ENCODE measurements around the gene TMEM175. TPM values are rescaled to one million over a fixed set of nuclear protein-coding genes. Genes with fewer than 3 reads are reported as not detected.
A peak's percentile ranks its signal among the peaks of the same experiment; 100 is the strongest.

The TMEM175 gene
- total and polyA plus RNA-seq, 3 experiments from 2014 or later = 16.9 to 21.5 (median 17.6) TPM

GRCh38 chr4:984336-985054 lies 52.2 kb downstream of the TMEM175 start:
- Histone ChIP-seq H3K27ac (ENCODE audit: low read depth, low read length) (no peak overlapping the region), H3K4me3 (ENCODE audit: low read length) (peak overlapping the region; percentile 35), H3K36me3 (ENCODE audit: insufficient read depth, low read length) (no peaks in the 10 kb centered on the region), H3K9me3 (ENCODE audit: low read length) (no peaks in the 10 kb centered on the region), H3K27me3 (ENCODE audit: insufficient read depth, low read length, poor library complexity, severe bottlenecking) (no peaks in the 10 kb centered on the region), H3K4me1 (ENCODE audit: insufficient read depth, low read length) (peaks cover 23% of the 10 kb centered on the region)
- peaks cover 0 to 1% (median 0%) of the 10 kb centered on the region in 3 donors for H3K36me3 Mint-ChIP-seq
- peaks cover 0 to 1% of the 10 kb centered on the region in 2 donors for H3K27me3 Mint-ChIP-seq
- peak overlapping the region in 7 of 8 donors; percentile 30 to 77 (median 64) for H3K27ac Mint-ChIP-seq
- H3K4me3 Mint-ChIP-seq = peak overlapping the region; percentile 61 to 86 (median 73)
- no peak for DNase-seq
- CTCF ChIA-PET = no interaction called here
- no peaks in the 10 kb centered on the region for H3K9me3 Mint-ChIP-seq
- POLR2A ChIA-PET = no interaction called here
- H3K4me1 Mint-ChIP-seq = peaks cover 15 to 33% (median 16%) of the 10 kb centered on the region in 3 donors

- DNase-seq = peak; percentile 53 to 78 (median 57)
- H3K27me3 Mint-ChIP-seq = peaks cover 0 to 1% of the 10 kb centered on the region in 2 donors
- CTCF ChIA-PET = interaction anchor here (5.5 kb wide), 1 partner anchor 245 kb away, joined by 60 read pairs; no protein-coding TSS in a partner anchor
- Histone ChIP-seq H3K4me3 (ENCODE audit: low read length) (peak overlapping the region; percentile 35), H3K9me3 (ENCODE audit: low read length) (no peaks in the 10 kb centered on the region), H3K4me1 (ENCODE audit: insufficient read depth, low read length) (peaks cover 23% of the 10 kb centered on the region), H3K36me3 (ENCODE audit: insufficient read depth, low read length) (no peaks in the 10 kb centered on the region), H3K27ac (ENCODE audit: low read depth, low read length) (no peak overlapping the region), H3K27me3 (ENCODE audit: insufficient read depth, low read length, poor library complexity, severe bottlenecking) (no peaks in the 10 kb centered on the region)
- H3K27ac Mint-ChIP-seq = peak overlapping the region in 7 of 8 donors; percentile 30 to 92 (median 67)
- peaks cover 15 to 33% (median 16%) of the 10 kb centered on the region in 3 donors for H3K4me1 Mint-ChIP-seq
- peaks cover 0 to 5% (median 0%) of the 10 kb centered on the region in 3 donors for H3K36me3 Mint-ChIP-seq
- no peaks in the 10 kb centered on the region for H3K9me3 Mint-ChIP-seq
- POLR2A ChIA-PET = interaction anchor here (1.3 kb wide), 1 partner anchor 11 kb away, joined by 4 read pairs; the partner anchor contains the start of gene DGKQ
- peak overlapping the region; percentile 61 to 95 (median 78) for H3K4me3 Mint-ChIP-seq
Observed at GRCh38 chr4:985123-985830, 53.0 kb downstream of the TMEM175 start.

- no peaks in the 10 kb centered on the region for H3K9me3 ChIP-seq (ENCODE audit: low read length)
- H3K4me1 ChIP-seq (ENCODE audit: insufficient read depth, low read length) = peaks cover 23% of the 10 kb centered on the region
- POLR2A ChIA-PET = interaction anchor here (0.6 to 1.7 kb wide), 6 partner anchors 13 to 244 kb away, joined by 3 to 10 read pairs (median 6); partner anchors contain the start of genes DGKQ, GAK and TMEM175
- no peaks in the 10 kb centered on the region for H3K36me3 ChIP-seq (ENCODE audit: insufficient read depth, low read length)
- Mint-ChIP-seq H3K27me3 (no peaks in the 10 kb centered on the region), H3K36me3 (peaks cover 0 to 8% (median 0%) of the 10 kb centered on the region in 3 donors), H3K9me3 (no peaks in the 10 kb centered on the region), H3K4me3 (peak overlapping the region; percentile 86 to 95 (median 89)), H3K4me1 (peaks cover 15 to 33% (median 16%) of the 10 kb centered on the region in 3 donors), H3K27ac (peak overlapping the region; percentile 64 to 96 (median 89))
- H3K27ac ChIP-seq (ENCODE audit: low read depth, low read length) = peak overlapping the region; percentile 60
- DNase-seq = no peak
- H3K4me3 ChIP-seq (ENCODE audit: low read length) = peak overlapping the region; percentile 74
- H3K27me3 ChIP-seq (ENCODE audit: insufficient read depth, low read length, poor library complexity, severe bottlenecking) = no peaks in the 10 kb centered on the region
- CTCF ChIA-PET = interaction anchor here (1.0 to 5.5 kb wide), 14 partner anchors 16 to 742 kb away, joined by 3 to 60 read pairs (median 4); no protein-coding TSS in a partner anchor
Observed at GRCh38 chr4:986428-986878, 54.2 kb downstream of the TMEM175 start.

GRCh38 chr4:986879-987623 lies 54.8 kb downstream of the TMEM175 start, which contains the start of gene IDUA:
Gene IDUA (plus strand): TSS chr4:987044. CDS start chr4:987085, 41 bp downstream.
- peak within 1 kb of the TSS; percentile 86 to 95 (median 89) for H3K4me3 Mint-ChIP-seq
- H3K27me3 Mint-ChIP-seq = no peaks in the 10 kb centered on the region
- Histone ChIP-seq H3K4me1 (ENCODE audit: insufficient read depth, low read length) (peaks cover 23% of the 10 kb centered on the region), H3K36me3 (ENCODE audit: insufficient read depth, low read length) (no peaks in the 10 kb centered on the region), H3K27me3 (ENCODE audit: insufficient read depth, low read length, poor library complexity, severe bottlenecking) (no peaks in the 10 kb centered on the region), H3K4me3 (ENCODE audit: low read length) (peak within 1 kb of the TSS; percentile 74), H3K27ac (ENCODE audit: low read depth, low read length) (peak within 1 kb of the TSS; percentile 60), H3K9me3 (ENCODE audit: low read length) (no peaks in the 10 kb centered on the region)
- peaks cover 0 to 8% (median 0%) of the 10 kb centered on the region in 3 donors for H3K36me3 Mint-ChIP-seq
- ChIA-PET POLR2A (interaction anchor here (0.6 to 1.7 kb wide), 5 partner anchors 23 to 245 kb away, joined by 3 to 10 read pairs (median 8); partner anchors contain the start of genes GAK and TMEM175), CTCF (interaction anchor here (0.6 to 5.5 kb wide), 22 partner anchors 9 to 743 kb away, joined by 3 to 60 read pairs (median 4); partner anchors contain the start of genes GAK and TMEM175)
- H3K9me3 Mint-ChIP-seq = no peaks in the 10 kb centered on the region
- peak within 1 kb of the TSS; percentile 64 to 96 (median 89) for H3K27ac Mint-ChIP-seq
- H3K4me1 Mint-ChIP-seq = peaks cover 15 to 33% (median 16%) of the 10 kb centered on the region in 3 donors
- DNase-seq = peak; percentile 83 to 91 (median 85)

GRCh38 chr4:987624-988513 lies 55.6 kb downstream of the TMEM175 start:
- H3K4me3 Mint-ChIP-seq = peak overlapping the region; percentile 49 to 80 (median 72)
- Histone ChIP-seq H3K4me1 (ENCODE audit: insufficient read depth, low read length) (peaks cover 23% of the 10 kb centered on the region), H3K9me3 (ENCODE audit: low read length) (no peaks in the 10 kb centered on the region), H3K27me3 (ENCODE audit: insufficient read depth, low read length, poor library complexity, severe bottlenecking) (no peaks in the 10 kb centered on the region), H3K4me3 (ENCODE audit: low read length) (peak overlapping the region; percentile 74), H3K27ac (ENCODE audit: low read depth, low read length) (peak overlapping the region; percentile 24), H3K36me3 (ENCODE audit: insufficient read depth, low read length) (no peaks in the 10 kb centered on the region)
- ChIA-PET POLR2A (interaction anchor here (0.6 to 1.7 kb wide), 4 partner anchors 56 to 245 kb away, joined by 3 to 10 read pairs (median 8); partner anchors contain the start of genes GAK and TMEM175), CTCF (interaction anchor here (0.6 to 5.5 kb wide), 22 partner anchors 10 to 743 kb away, joined by 3 to 60 read pairs (median 4); partner anchors contain the start of genes GAK and TMEM175)
- no peak for DNase-seq
- H3K27ac Mint-ChIP-seq = peak overlapping the region in 1 of 8 donors; percentile 82
- H3K9me3 Mint-ChIP-seq = no peaks in the 10 kb centered on the region
- H3K27me3 Mint-ChIP-seq = no peaks in the 10 kb centered on the region
- peaks cover 0 to 11% (median 0%) of the 10 kb centered on the region in 3 donors for H3K36me3 Mint-ChIP-seq
- peaks cover 15 to 33% (median 16%) of the 10 kb centered on the region in 3 donors for H3K4me1 Mint-ChIP-seq

- no peaks in the 10 kb centered on the region for H3K9me3 Mint-ChIP-seq
- H3K27me3 Mint-ChIP-seq = no peaks in the 10 kb centered on the region
- Histone ChIP-seq H3K9me3 (ENCODE audit: low read length) (no peaks in the 10 kb centered on the region), H3K36me3 (ENCODE audit: insufficient read depth, low read length) (no peaks in the 10 kb centered on the region), H3K4me1 (ENCODE audit: insufficient read depth, low read length) (peaks cover 23% of the 10 kb centered on the region), H3K27ac (ENCODE audit: low read depth, low read length) (no peak overlapping the region), H3K4me3 (ENCODE audit: low read length) (no peak overlapping the region), H3K27me3 (ENCODE audit: insufficient read depth, low read length, poor library complexity, severe bottlenecking) (no peaks in the 10 kb centered on the region)
- H3K4me3 Mint-ChIP-seq = peak overlapping the region in 2 of 7 donors; percentile 40 to 51
- peaks cover 0 to 11% (median 0%) of the 10 kb centered on the region in 3 donors for H3K36me3 Mint-ChIP-seq
- no peak overlapping the region for H3K27ac Mint-ChIP-seq
- POLR2A ChIA-PET = interaction anchor here (0.6 kb wide), 1 partner anchor 221 kb away, joined by 3 read pairs; no protein-coding TSS in a partner anchor
- H3K4me1 Mint-ChIP-seq = peaks cover 15 to 33% (median 16%) of the 10 kb centered on the region in 3 donors
- DNase-seq = no peak
- CTCF ChIA-PET = interaction anchor here (0.6 to 5.5 kb wide), 2 partner anchors 20 to 248 kb away, joined by 3 to 60 read pairs; no protein-coding TSS in a partner anchor
Observed at GRCh38 chr4:988726-989721, 56.8 kb downstream of the TMEM175 start.
